Coronary artery (tissue), 2 donors: ENCODE data around the gene RNU1-3.
"Not testable (repeated sequence)": the region's sequence is repeated elsewhere in the genome, so short reads cannot be mapped to it uniquely, and the experiment has no call there.

ENCODE experiments used
- DNase-seq: peaks from one replicate; pipeline ENCODE4 v3.0.0-alpha.2; 2017; ENCODE audit warnings: low spot score
- H3K27ac ChIP-seq, 2 donors: fragments of 200-600 bp; sonication (generic); one replicate each; pipeline ENCODE4 v1.5.1; 2016 to 2019
- H3K4me3 ChIP-seq: fragments of 200-600 bp; sonication (generic); 2 replicates; pipeline ENCODE4 v1.5.1; 2016; ENCODE audit warnings: mild to moderate bottlenecking, moderate library complexity
- TF ChIP-seq, protein P1 (sequence below): fragments of 200-600 bp; sonication (generic); IDR thresholded peaks from one replicate; pipeline ENCODE4 v1.5.1; 2019; ENCODE audit warnings: antibody characterized with exemption

RNU1-3 gene

DNA sequence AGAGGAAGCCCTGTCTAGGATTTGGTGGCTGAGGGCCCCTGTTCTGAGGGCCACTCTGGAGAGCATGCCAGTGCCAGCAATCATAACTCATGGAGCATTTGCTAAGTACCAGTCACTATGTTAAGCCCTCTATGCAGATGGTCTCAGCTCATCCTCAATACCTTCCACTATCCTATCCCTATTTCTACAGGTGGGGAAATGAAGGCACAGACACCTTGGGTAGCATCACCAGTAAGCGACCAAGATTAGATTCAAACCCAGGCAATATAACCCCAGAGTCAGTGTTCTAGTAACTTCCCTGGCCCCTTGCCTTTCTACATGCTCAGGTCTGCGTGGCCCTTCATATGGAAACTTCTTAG lies 45.5 kb downstream of the RNU1-3 start:
- Histone ChIP-seq H3K27ac (no peak overlapping the region), H3K4me3 (no peak overlapping the region)
- TF ChIP-seq, protein P1, sequence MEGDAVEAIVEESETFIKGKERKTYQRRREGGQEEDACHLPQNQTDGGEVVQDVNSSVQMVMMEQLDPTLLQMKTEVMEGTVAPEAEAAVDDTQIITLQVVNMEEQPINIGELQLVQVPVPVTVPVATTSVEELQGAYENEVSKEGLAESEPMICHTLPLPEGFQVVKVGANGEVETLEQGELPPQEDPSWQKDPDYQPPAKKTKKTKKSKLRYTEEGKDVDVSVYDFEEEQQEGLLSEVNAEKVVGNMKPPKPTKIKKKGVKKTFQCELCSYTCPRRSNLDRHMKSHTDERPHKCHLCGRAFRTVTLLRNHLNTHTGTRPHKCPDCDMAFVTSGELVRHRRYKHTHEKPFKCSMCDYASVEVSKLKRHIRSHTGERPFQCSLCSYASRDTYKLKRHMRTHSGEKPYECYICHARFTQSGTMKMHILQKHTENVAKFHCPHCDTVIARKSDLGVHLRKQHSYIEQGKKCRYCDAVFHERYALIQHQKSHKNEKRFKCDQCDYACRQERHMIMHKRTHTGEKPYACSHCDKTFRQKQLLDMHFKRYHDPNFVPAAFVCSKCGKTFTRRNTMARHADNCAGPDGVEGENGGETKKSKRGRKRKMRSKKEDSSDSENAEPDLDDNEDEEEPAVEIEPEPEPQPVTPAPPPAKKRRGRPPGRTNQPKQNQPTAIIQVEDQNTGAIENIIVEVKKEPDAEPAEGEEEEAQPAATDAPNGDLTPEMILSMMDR: peak; percentile 74
- DNase-seq: no peak

DNA sequence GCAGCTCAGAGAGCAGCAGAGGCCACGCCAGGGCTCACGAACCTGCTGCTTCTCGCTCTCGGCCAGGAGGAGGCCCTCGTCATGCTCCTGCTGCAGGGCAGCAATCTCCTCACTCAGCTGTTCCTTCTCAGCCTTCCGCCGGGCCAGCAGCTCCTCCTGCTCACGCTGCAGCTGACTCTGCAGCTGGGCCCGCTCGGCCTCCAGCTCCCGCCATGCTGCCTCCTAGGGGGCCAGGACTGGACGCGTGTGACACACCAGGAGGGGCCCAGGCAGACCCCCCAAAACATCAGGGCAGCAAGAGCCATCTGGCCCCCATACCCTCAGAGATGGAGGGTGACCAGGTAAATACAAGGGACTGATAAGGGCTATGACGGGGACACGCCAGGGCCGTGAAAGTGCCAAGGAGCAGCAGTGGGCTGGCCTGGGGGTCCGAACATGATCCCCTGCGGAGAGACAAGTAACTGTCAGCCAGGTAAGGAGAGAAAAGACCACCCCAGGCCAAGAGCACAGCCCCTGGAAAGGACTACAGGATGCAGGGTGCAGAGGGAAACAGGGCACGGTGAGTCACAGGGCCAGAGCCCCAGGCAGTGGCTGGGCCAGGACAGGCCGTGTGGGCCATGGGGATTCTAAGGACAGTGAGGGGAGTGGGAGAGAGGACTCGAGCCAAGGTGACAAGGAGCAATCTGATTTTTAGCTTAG lies 46.8 kb downstream of the RNU1-3 start:
- not testable (repeated sequence) for H3K27ac ChIP-seq, H3K4me3 ChIP-seq
- peak; percentile 81 for DNase-seq

DNA sequence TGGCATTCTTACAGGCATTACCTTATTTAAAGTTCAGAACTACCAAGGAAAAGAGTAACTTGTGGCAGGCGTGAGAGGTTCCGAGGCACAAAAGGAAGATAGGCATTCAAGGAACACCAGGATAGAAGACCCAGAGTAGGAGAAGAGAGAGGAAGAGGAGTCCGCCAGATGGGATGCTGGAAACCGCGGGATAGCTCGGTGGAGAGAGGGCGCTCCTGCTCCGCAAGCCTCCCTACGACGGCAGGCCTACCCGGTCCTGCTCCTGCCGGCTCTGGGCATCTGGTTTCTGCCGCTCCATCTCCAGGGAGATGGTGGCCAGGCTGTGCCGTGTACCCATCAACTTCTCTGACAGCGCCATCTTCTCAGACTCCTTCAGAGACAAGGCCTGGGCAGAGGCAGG lies 48.0 kb downstream of the RNU1-3 start:
- peak; percentile 81 for DNase-seq
- TF ChIP-seq, protein P1: no peak

DNA sequence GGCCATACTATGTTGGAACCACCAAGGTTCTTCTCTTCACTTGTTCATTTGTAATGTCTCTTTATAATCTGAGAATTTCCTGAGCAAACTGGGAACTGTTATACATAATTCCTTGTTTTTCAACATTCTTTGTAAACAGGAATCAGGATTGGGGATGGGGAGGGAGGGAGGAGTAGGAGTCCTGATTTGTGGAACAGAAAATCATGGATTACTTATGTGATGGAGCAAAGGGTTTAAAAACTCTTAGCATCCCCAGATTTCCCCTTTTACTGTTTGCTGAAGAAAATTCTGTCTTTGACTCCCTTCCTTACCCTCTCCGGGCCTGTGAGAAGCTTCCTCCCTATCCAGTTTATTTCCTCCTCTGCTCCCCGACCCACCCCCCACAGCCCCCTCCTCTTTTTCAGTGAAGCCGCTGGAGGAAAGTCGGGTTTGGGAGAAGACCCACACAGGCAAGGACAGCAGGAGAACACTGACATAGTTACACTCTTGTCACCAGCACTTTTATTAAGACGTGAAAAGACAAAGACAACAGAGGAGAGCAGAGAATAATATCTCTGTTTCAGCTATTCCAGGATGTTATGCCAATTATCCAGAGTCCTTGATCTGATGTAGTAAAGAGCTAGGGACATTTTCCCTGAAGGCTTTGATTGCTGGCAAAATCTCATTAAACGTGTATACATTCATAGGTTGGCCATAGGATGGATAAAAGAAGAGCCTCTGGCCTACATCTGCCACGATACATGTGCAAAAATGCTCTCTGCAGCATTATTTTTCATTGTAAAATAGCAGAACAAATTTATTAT lies 48.8 kb downstream of the RNU1-3 start:
- TF ChIP-seq, protein P1: no peak
- H3K27ac ChIP-seq: no peak overlapping the region
- no peak for DNase-seq

More for the DNA sequence above, 48.0 kb downstream of the RNU1-3 start:
- no peak overlapping the region for H3K27ac ChIP-seq
- no peak overlapping the region for H3K4me3 ChIP-seq

DNA sequence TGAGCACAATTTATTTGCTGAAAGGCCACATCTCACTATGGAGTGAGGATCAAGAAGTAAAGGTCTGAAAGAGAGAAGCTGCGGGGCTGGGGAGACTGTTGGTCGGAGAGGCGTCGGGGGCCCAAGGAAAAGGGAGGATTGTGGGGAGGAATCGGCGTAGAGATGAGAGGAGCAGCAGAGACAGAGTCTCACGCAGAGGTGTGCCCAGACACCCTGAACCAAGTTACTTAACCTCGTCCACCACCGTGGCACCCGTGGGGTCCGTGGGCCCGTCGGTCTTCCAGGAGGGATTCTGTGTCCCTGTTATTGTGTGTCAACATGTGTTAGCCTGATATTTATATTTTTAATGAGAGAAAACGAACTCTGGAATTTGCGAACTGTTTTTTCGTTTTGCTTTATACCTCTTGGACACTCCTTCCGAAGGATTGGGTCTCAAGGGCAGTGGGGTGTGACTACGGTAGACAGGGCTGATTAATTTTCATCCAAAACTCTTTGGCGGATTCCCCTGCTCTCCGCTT lies 49.6 kb downstream of the RNU1-3 start:
- TF ChIP-seq, protein P1: no peak
- DNase-seq: peak; percentile 82
- Histone ChIP-seq H3K4me3 (no peak overlapping the region), H3K27ac (no peak overlapping the region)

More for the DNA sequence above, 48.8 kb downstream of the RNU1-3 start:
- H3K4me3 ChIP-seq: no peak overlapping the region
